ENCODE data around the gene RNF141. TPM values are rescaled to one million over a fixed set of nuclear protein-coding genes. Genes with fewer than 3 reads are reported as not detected.

The RNF141 gene
- total RNA-seq, 1 experiment from 2014 or later, result 23.2 TPM

DNA sequence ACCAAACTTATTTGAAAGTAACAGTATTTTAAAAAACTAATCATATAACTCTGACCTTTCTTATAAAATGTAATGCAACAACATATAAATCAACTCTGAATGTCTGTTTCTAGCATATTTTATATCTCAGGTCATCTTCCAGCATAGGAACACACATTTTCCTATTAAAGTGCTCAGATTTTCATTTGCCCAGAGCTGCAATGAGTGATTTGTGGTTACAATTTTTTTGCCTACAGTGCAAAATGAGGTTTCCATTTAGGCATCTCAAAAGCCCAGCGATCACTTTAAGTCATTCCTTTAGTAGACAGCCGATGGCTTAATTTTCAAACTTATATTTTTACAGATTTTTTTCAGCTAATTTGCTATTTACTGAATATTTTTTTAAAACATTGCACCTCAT is 26.5 kb upstream of the RNF141 start (continued):
- no peak for TF ChIP-seq STAT6 (CRISPR knock-in tag; conservative IDR thresholded peaks at IDR 0.05; ENCODE audit: low read depth)
- TF ChIP-seq E2F1 (CRISPR knock-in tag; IDR thresholded peaks at IDR 0.05), result no peak
- TF ChIP-seq ZNF532 (CRISPR knock-in tag; IDR thresholded peaks at IDR 0.05; ENCODE audit: borderline replicate concordance), result no peak
- TF ChIP-seq PRRX2 (CRISPR knock-in tag; IDR thresholded peaks at IDR 0.05), result no peak
- no peak for TF ChIP-seq SMAD3 (CRISPR knock-in tag; IDR thresholded peaks at IDR 0.05; ENCODE audit: borderline replicate concordance)
- no peak for TF ChIP-seq ARID4B (CRISPR knock-in tag; IDR thresholded peaks at IDR 0.05; ENCODE audit: borderline replicate concordance)

DNA sequence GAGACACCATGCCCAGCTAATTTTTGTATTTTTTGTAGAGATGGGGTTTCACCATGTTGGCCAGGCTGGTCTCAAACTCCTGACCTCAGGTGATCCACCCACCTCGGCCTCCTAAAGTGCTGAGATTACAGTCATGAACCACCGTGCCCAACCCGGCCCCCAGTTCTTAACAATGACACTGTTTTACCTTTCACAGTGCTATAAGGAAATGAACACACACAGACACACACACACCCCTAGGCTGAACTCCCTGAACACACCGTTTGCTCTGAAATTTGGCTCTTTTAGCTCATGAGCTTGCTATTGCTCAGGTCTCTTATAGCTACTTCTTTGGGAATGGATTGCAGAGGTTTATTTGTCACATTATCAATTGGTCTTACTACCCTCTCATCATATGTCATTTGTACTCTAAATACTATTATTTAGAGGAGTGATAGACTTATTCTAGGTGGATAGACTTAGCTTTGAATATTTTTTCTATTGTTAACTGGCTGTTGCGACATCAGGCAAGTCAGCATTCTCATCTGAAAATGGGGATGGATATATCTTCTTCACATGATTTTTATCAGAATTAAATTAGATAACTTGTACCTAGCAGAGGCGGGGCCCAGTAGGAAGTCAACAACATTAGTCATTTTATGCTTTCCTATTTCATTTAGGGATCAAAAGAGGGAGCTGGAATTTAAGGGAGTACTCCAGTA is 25.4 kb upstream of the RNF141 start:
- no peaks in the 10 kb centered on the region for H3K36me3 Mint-ChIP-seq
- peaks cover 20% of the 10 kb centered on the region for H3K4me1 Mint-ChIP-seq
- DNase-seq (ENCODE audit: low spot score) (no peak), ATAC-seq (no peak)
- no peaks in the 10 kb centered on the region for H3K9me3 Mint-ChIP-seq
- ChIA-PET CTCF (no interaction called here), POLR2A (no interaction called here)
- H3K27ac Mint-ChIP-seq, result no peak overlapping the region
- no peaks in the 10 kb centered on the region for H3K27me3 Mint-ChIP-seq (ENCODE audit: low read depth)
- H3K4me3 Mint-ChIP-seq, result no peak overlapping the region
- TF ChIP-seq ESRRA (CRISPR knock-in tag; IDR thresholded peaks at IDR 0.05; ENCODE audit: borderline replicate concordance), result no peak

DNA sequence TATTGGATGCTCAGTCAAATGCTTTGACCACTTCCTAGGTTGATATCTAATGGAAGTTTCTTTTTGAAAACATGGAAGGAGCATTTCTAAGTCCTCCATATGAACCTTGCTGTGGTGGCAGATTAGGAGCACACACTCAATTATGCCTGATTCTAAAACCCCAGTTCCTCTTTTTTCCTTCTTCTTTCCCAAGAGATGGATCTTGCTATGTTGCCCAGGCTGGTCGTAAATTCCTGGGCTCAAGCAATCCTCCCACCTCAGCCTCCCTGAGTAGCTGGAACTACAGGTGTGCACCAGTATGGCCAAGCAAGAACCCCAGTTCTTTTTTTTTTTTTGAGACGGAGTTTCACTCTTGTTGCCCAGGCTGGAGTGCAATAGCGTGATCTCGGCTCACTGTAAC is 24.5 kb upstream of the RNF141 start:
- CTCF ChIA-PET, result interaction anchor here (1.1 kb wide), 1 partner anchor 25 kb away, joined by 4 read pairs; the partner anchor contains the start of gene RNF141

More for the DNA sequence above, 24.5 kb upstream of the RNF141 start:
- POLR2A ChIA-PET, result no interaction called here
- DNase-seq (ENCODE audit: low spot score) (no peak), ATAC-seq (no peak)
- Mint-ChIP-seq H3K4me3 (no peak overlapping the region), H3K27ac (no peak overlapping the region), H3K4me1 (peaks cover 18% of the 10 kb centered on the region), H3K27me3 (ENCODE audit: low read depth) (no peaks in the 10 kb centered on the region), H3K9me3 (no peaks in the 10 kb centered on the region), H3K36me3 (no peaks in the 10 kb centered on the region)
- TF ChIP-seq NR3C1 (CRISPR knock-in tag; conservative IDR thresholded peaks at IDR 0.05; ENCODE audit: low read depth), result no peak
- TF ChIP-seq, protein P1, sequence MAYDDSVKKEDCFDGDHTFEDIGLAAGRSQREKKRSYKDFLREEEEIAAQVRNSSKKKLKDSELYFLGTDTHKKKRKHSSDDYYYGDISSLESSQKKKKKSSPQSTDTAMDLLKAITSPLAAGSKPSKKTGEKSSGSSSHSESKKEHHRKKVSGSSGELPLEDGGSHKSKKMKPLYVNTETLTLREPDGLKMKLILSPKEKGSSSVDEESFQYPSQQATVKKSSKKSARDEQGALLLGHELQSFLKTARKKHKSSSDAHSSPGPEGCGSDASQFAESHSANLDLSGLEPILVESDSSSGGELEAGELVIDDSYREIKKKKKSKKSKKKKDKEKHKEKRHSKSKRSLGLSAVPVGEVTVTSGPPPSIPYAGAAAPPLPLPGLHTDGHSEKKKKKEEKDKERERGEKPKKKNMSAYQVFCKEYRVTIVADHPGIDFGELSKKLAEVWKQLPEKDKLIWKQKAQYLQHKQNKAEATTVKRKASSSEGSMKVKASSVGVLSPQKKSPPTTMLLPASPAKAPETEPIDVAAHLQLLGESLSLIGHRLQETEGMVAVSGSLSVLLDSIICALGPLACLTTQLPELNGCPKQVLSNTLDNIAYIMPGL (CRISPR knock-in tag; IDR thresholded peaks at IDR 0.05), result no peak
- TF ChIP-seq ZNF121 (CRISPR knock-in tag; IDR thresholded peaks at IDR 0.05), result peak; percentile 5; the same call in 1 of the 2 replicates
- TF ChIP-seq IRF2 (CRISPR knock-in tag; IDR thresholded peaks at IDR 0.05; ENCODE audit: borderline replicate concordance, low read depth), result no peak

Measured in WTC11 (cell line).